H1 (cell line): ENCODE results near the gene AGXT2. TPM values are rescaled to one million over a fixed set of nuclear protein-coding genes. Genes with fewer than 3 reads are reported as not detected.

ENCODE experiments used
- CBX5 ChIP-seq: fragments of 300-800, 300-1000 bp; sonication (generic); IDR thresholded peaks from 2 replicates; pipeline ENCODE4 v1.7.1; 2016; ENCODE audit warnings: antibody characterized with exemption, low read length, low read depth
- CBX8 ChIP-seq: fragments of 300-800, 300-1000 bp; sonication (generic); IDR thresholded peaks from 2 replicates; pipeline ENCODE4 v1.7.1; 2016; ENCODE audit warnings: low read depth, low read length, borderline replicate concordance
- JUN ChIP-seq: IDR thresholded peaks from 2 replicates; pipeline ENCODE4 v1.6.1; 2011; ENCODE audit warnings: low read depth, mild to moderate bottlenecking, improper control_type of control experiment, low read length
- KDM5A ChIP-seq: fragments of 200-600 bp; IDR thresholded peaks from 2 replicates; pipeline ENCODE4 v1.7.1; 2012; ENCODE audit warnings: mild to moderate bottlenecking, low read length, inconsistent platforms, mixed read lengths
- NANOG ChIP-seq: IDR thresholded peaks from 2 replicates; pipeline ENCODE4 v1.6.1; 2011; ENCODE audit warnings: low read length, low read depth, mild to moderate bottlenecking, inconsistent platforms; ENCODE audit not compliant: insufficient read depth, poor library complexity, severe bottlenecking
- POLR2A ChIP-seq, 2 experiments: IDR thresholded peaks; 1 replicate in 1 of 2; 2 replicates in 1 of 2; pipeline ENCODE4 v1.6.1; 2011; ENCODE audit warnings: low read depth in 2 of 2, low read length in 2 of 2, mild to moderate bottlenecking in 2 of 2; ENCODE audit errors: control extremely low read depth in 1 of 2
- POU5F1 ChIP-seq: IDR thresholded peaks from 2 replicates; pipeline ENCODE4 v1.6.1; 2011; ENCODE audit warnings: low read depth, mild to moderate bottlenecking, low read length, moderate library complexity
- SUZ12 ChIP-seq: fragments of 200-600 bp; sonication (generic); IDR thresholded peaks from 2 replicates; pipeline ENCODE4 v1.6.1; 2012; ENCODE audit warnings: mild to moderate bottlenecking, inconsistent platforms, low read length, moderate library complexity, mixed read lengths
- USF2 ChIP-seq: IDR thresholded peaks from 2 replicates; pipeline ENCODE4 v1.6.1; 2011; ENCODE audit warnings: low read length, improper control_type of control experiment
- polyA plus RNA-seq, 7 experiments: library from polyadenylated mRNA; depleted of rRNA in 3 of 7; stranded (reverse) in 5 of 7; unstranded in 2 of 7; fragments of >200 nt in 5 of 7; fragments of 200-250 nt in 2 of 7; gene quantifications; 1 replicate in 5 of 7; 2 replicates in 1 of 7; 4 replicates in 1 of 7; pipeline versions ENCODE4 v1.2.1 to v1.2.3, GENCODE V29; 2011 to 2013; ENCODE audit warnings: missing spikeins in 2 of 7, mixed read lengths in 2 of 7
- total RNA-seq: library from RNA; stranded (reverse); fragmentation: NEBNext Ultra II Directional; extraction: Animal tissue kit (Norgen Biotek cat#: 25700); gene quantifications from 2 replicates; pipeline ENCODE4 v1.2.1, GENCODE V29; 2021

AGXT2 gene
- total and polyA plus RNA-seq, 2 of the 8 experiments (the other 6 are each of a cell fraction or from before 2014, with no cell fraction given) = not detected

GRCh38 chr5:35089334-35090314, 41.9 kb upstream of the AGXT2 start (continued):
- no peak for TF ChIP-seq POU5F1
- no peak for TF ChIP-seq KDM5A
- no peak for TF ChIP-seq SUZ12
- no peak for TF ChIP-seq USF2
- no peak for TF ChIP-seq NANOG
- no peak for TF ChIP-seq CBX5
- no peak for TF ChIP-seq CBX8
- TF ChIP-seq POLR2A (IDR thresholded peaks at IDR 0.05; ENCODE audit: control extremely low read depth in 1 of 2, low read depth in 2 of 2, low read length in 2 of 2) = no peak
- TF ChIP-seq JUN = no peak
